Erythroblast (primary cell): Measurements from ENCODE around the gene SBF1.

Experiments
- GATA1 ChIP-seq: IDR thresholded peaks from 2 replicates; pipeline ENCODE4 v1.6.1; 2011; ENCODE audit warnings: low read depth, mild to moderate bottlenecking, control low read depth, low read length, moderate library complexity
- POLR2A ChIP-seq: IDR thresholded peaks from 2 replicates; pipeline ENCODE4 v1.6.1; 2011; ENCODE audit warnings: mild to moderate bottlenecking, low read length

GRCh38 chr22:50419116-50419515, 55.7 kb downstream of the SBF1 start:
- no peak for TF ChIP-seq POLR2A
- TF ChIP-seq GATA1, result no peak
